IMR-90 (cell line): ENCODE measurements around the gene L3MBTL3. TPM values are rescaled to one million over a fixed set of nuclear protein-coding genes. Genes with fewer than 3 reads are reported as not detected.

Source experiments
- ATAC-seq: fragments of 200-7000 bp; cut with Tn5 transposase; 2 replicates; pipeline ENCODE4 v1.9.1; 2020; ENCODE audit warnings: low read depth, mild to moderate bottlenecking, moderate library complexity
- BruUV-seq: library from RNA; stranded (reverse); fragments of 400-500 nt; replicated peaks from 2 replicates; lab custom pipeline; 2021; lab: Mats Ljungman, UMichigan
- CTCF ChIA-PET: fragments of 300-600 bp; formaldehyde crosslinking; extraction: SDS; loops from one replicate; lab custom pipeline; 2021; ENCODE audit warnings: antibody characterized with exemption; lab: Yijun Ruan, JAX
- POLR2A ChIA-PET: fragments of 300-600 bp; sonication (Branson Sonifier 250); formaldehyde crosslinking; loops from one replicate; lab custom pipeline; 2022; ENCODE audit warnings: antibody characterized with exemption; ENCODE audit not compliant: unreplicated experiment; lab: Charles Lee
- DNase-seq: peaks from one replicate; pipeline ENCODE4 v3.0.0; 2013
- H2AFZ ChIP-seq: replicated peaks from 2 replicates; pipeline ENCODE3; 2013; ENCODE audit warnings: low read length, mild to moderate bottlenecking; ENCODE audit not compliant: poor library complexity
- H2AK5ac ChIP-seq: 2 replicates; pipeline ENCODE4 v1.6.1; 2013; ENCODE audit warnings: low read depth, low read length, inconsistent platforms
- H2AK9ac ChIP-seq: replicated peaks from 2 replicates; pipeline ENCODE3; 2013; ENCODE audit warnings: mild to moderate bottlenecking, low read depth, low read length, moderate library complexity; ENCODE audit not compliant: poor library complexity
- H2BK120ac ChIP-seq: 2 replicates; pipeline ENCODE4 v1.6.1; 2013; ENCODE audit warnings: low read depth, low read length, inconsistent platforms
- H2BK15ac ChIP-seq: 3 replicates; pipeline ENCODE4 v1.6.1; 2013; ENCODE audit warnings: low read depth, low read length, inconsistent platforms
- H2BK20ac ChIP-seq: 2 replicates; pipeline ENCODE4 v1.6.1; 2013; ENCODE audit warnings: low read depth, mild to moderate bottlenecking, inconsistent platforms, low read length, moderate library complexity
- H2BK5ac ChIP-seq: 2 replicates; pipeline ENCODE4 v1.6.1; 2013; ENCODE audit warnings: mild to moderate bottlenecking, low read depth, low read length, inconsistent platforms; ENCODE audit not compliant: poor library complexity, severe bottlenecking
- H3K14ac ChIP-seq: replicated peaks from 2 replicates; pipeline ENCODE4 v1.6.1; 2013; ENCODE audit warnings: low read depth, low read length, inconsistent platforms
- H3K18ac ChIP-seq: 2 replicates; pipeline ENCODE4 v1.6.1; 2013; ENCODE audit warnings: low read depth, low read length, control low read depth
- H3K23ac ChIP-seq: 2 replicates; pipeline ENCODE4 v1.6.1; 2013; ENCODE audit warnings: low read depth, low read length, inconsistent platforms
- H3K27ac ChIP-seq: 2 replicates; pipeline ENCODE4 v1.5.1; 2013; ENCODE audit warnings: mild to moderate bottlenecking, control low read depth, low read length; ENCODE audit not compliant: insufficient read depth
- H3K27me3 ChIP-seq: 2 replicates; pipeline ENCODE4 v1.6.1; 2013; ENCODE audit warnings: low read length; ENCODE audit not compliant: control insufficient read depth, insufficient read depth
- H3K36me3 ChIP-seq: 2 replicates; pipeline ENCODE4 v1.6.1; 2013; ENCODE audit warnings: low read length, mixed read lengths; ENCODE audit not compliant: control insufficient read depth, insufficient read depth
- H3K4ac ChIP-seq: 2 replicates; pipeline ENCODE4 v1.6.1; 2013; ENCODE audit warnings: low read depth, low read length, inconsistent platforms
- H3K4me1 ChIP-seq: 2 replicates; pipeline ENCODE4 v1.6.1; 2013; ENCODE audit warnings: low read length, mixed read lengths; ENCODE audit not compliant: control insufficient read depth, insufficient read depth
- H3K4me2 ChIP-seq: 2 replicates; pipeline ENCODE4 v1.6.1; 2013; ENCODE audit warnings: low read depth, mild to moderate bottlenecking, control low read depth, low read length, moderate library complexity
- H3K4me3 ChIP-seq: 2 replicates; pipeline ENCODE4 v1.5.1; 2013; ENCODE audit warnings: low read depth, mild to moderate bottlenecking, control low read depth, low read length, moderate library complexity; ENCODE audit not compliant: insufficient read depth
- H3K56ac ChIP-seq: 2 replicates; pipeline ENCODE4 v1.6.1; 2013; ENCODE audit warnings: low read length, inconsistent platforms; ENCODE audit not compliant: insufficient read depth; ENCODE audit errors: extremely low read depth
- H3K79me1 ChIP-seq, 2 experiments: 2 replicates each; pipeline ENCODE4 v1.6.1; 2013; ENCODE audit warnings: low read length in 2 of 2, inconsistent platforms in 1 of 2, low read depth in 1 of 2
- H3K9ac ChIP-seq: 2 replicates; pipeline ENCODE4 v1.6.1; 2013; ENCODE audit warnings: low read depth, low read length, control low read depth
- H3K9me1 ChIP-seq: 2 replicates; pipeline ENCODE4 v1.6.1; 2013; ENCODE audit warnings: low read length, inconsistent platforms; ENCODE audit not compliant: insufficient read depth
- H3K9me3 ChIP-seq: 2 replicates; pipeline ENCODE4 v1.6.1; 2013; ENCODE audit warnings: low read length; ENCODE audit not compliant: control insufficient read depth, insufficient read depth
- H4K20me1 ChIP-seq: 2 replicates; pipeline ENCODE4 v1.6.1; 2013; ENCODE audit warnings: low read length, inconsistent platforms; ENCODE audit not compliant: insufficient read depth
- H4K5ac ChIP-seq: 2 replicates; pipeline ENCODE4 v1.6.1; 2013; ENCODE audit warnings: mild to moderate bottlenecking, low read depth, low read length, control low read depth
- H4K8ac ChIP-seq, 2 experiments: 2 replicates each; pipeline ENCODE4 v1.6.1; 2013; ENCODE audit warnings: low read depth in 2 of 2, low read length in 2 of 2, control low read depth in 1 of 2, inconsistent platforms in 1 of 2
- H4K91ac ChIP-seq: 2 replicates; pipeline ENCODE4 v1.6.1; 2013; ENCODE audit warnings: low read depth, low read length, inconsistent platforms; ENCODE audit not compliant: insufficient read depth
- POLR2A ChIP-seq: IDR thresholded peaks from 2 replicates; pipeline ENCODE4 v1.6.1; 2012; ENCODE audit warnings: mild to moderate bottlenecking, low read depth, low read length
- RAD21 ChIP-seq: IDR thresholded peaks from 2 replicates; pipeline ENCODE4 v1.6.1; 2012; ENCODE audit warnings: low read length, improper control_type of control experiment
- RCOR1 ChIP-seq: IDR thresholded peaks from 2 replicates; pipeline ENCODE4 v1.6.1; 2012; ENCODE audit warnings: mild to moderate bottlenecking, low read length, improper control_type of control experiment; ENCODE audit not compliant: insufficient replicate concordance
- WGBS, 2 experiments: methylation state at CpG; one replicate each; pipeline versions ENCODE4 v1.1.5 to v1.1.7; 2013; ENCODE audit warnings: missing lambda C conversion rate in 2 of 2; ENCODE audit not compliant: insufficient read length in 1 of 2; ENCODE audit errors: extremely low coverage in 2 of 2; 5-methylcytosine and 5-hydroxymethylcytosine counted together
- dilution Hi-C: fragments of 300-500 bp; cut with HindIII; formaldehyde crosslinking; loops from one replicate; pipeline ENCODE4 v1.14.3; 2018; ENCODE audit warnings: low sequenced_read_pairs; ENCODE audit not compliant: unreplicated experiment
- in situ Hi-C: fragments of 300-500 bp; cut with MboI; formaldehyde crosslinking; loops from 3 replicates; pipeline ENCODE4 v1.14.3; 2019; ENCODE audit warnings: low sequenced_read_pairs, inconsistent platforms, mixed read lengths
- intact Hi-C: fragments of 100-400 bp; cut with micrococcal nuclease; formaldehyde crosslinking; loops from 2 replicates; pipeline ENCODE4 v1.10.0; 2022
- polyA plus RNA-seq, 3 experiments: library from polyadenylated mRNA; depleted of rRNA; stranded (reverse); fragments of >200 nt; gene quantifications; 2 replicates each; pipeline ENCODE4 v1.2.3, GENCODE V29; 2012; ENCODE audit warnings: low replicate concordance in 1 of 3
- total RNA-seq: library from RNA; depleted of rRNA; stranded (reverse); fragments of >200 nt; gene quantifications from 2 replicates; pipeline ENCODE4 v1.2.3, GENCODE V29; 2012
- TF ChIP-seq, protein P1 (sequence below): fragments of 150-350 bp; IDR thresholded peaks from 2 replicates; pipeline ENCODE4 v1.6.1; 2016; ENCODE audit warnings: low read depth, mild to moderate bottlenecking, low read length, moderate library complexity, borderline replicate concordance

L3MBTL3 gene
- total and polyA plus RNA-seq, 2 of the 4 experiments (the other 2 are of a cell fraction): 7.2 to 10.9 TPM

DNA sequence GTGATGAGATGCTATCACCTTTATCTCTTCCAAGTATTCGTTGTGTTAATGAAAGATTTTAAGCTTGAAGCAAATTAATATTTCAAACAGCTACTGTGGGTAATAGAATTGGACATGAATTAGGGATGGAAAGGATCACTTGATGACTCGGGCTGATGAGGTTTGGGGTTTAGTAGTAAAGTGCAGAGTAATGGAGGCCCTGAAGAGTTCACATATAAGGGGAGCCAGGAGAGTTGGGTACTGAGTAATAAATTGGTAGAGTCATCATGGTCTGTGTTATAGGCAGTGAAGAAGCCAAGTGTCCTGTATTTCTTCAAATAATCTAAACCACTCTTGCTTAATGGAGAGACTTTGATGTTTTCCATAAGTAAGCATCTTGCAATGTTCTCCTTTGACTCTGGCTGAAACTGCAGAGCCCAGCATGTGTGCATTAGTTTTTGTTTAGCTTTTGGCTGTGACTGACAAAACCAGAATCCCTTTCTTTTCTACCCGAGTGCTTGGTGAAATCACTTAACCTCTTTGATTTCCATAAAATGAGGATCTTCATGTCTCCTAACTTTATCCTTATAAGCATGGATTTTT lies 57.6 kb downstream of the L3MBTL3 start:
- no peak overlapping the region for H2BK15ac ChIP-seq
- peak; percentile 8 for DNase-seq
- ChIA-PET CTCF (interaction anchor here (0.6 to 0.9 kb wide), 2 partner anchors 17 to 207 kb away, joined by 3 to 4 read pairs; no protein-coding TSS in a partner anchor), POLR2A (interaction anchor here (0.6 kb wide), 1 partner anchor 74 kb away, joined by 3 read pairs; no protein-coding TSS in a partner anchor)
- no peak overlapping the region for H2AFZ ChIP-seq
- no peak overlapping the region for H2BK5ac ChIP-seq
- H4K91ac ChIP-seq: no peak overlapping the region
- peaks cover 4% of the 10 kb centered on the region; the same call in 1 of the 2 replicates for H3K36me3 ChIP-seq
- dilution Hi-C loops (no loop called here), in situ Hi-C loops (no loop called here), intact Hi-C loops (loop anchor here (5.0 kb wide), 1 partner anchor 206 kb away; no protein-coding TSS in a partner anchor)
- H2AK5ac ChIP-seq: no peak overlapping the region
- no peaks in the 10 kb centered on the region for H4K20me1 ChIP-seq
- no peak overlapping the region for H3K4me3 ChIP-seq
- peaks cover 2% of the 10 kb centered on the region; the same call in 1 of the 2 replicates for H3K4me1 ChIP-seq
- H3K4me2 ChIP-seq: no peak overlapping the region
- BruUV-seq: no TSS peak
- no peak overlapping the region for H2BK120ac ChIP-seq
- H3K9ac ChIP-seq: no peak overlapping the region
- H3K9me3 ChIP-seq: no peaks in the 10 kb centered on the region
- H4K5ac ChIP-seq: no peak overlapping the region
- H2BK20ac ChIP-seq: no peak overlapping the region
- no peak overlapping the region for H2AK9ac ChIP-seq
- H3K56ac ChIP-seq: no peak overlapping the region
- H3K27me3 ChIP-seq: no peaks in the 10 kb centered on the region
- no peaks in the 10 kb centered on the region for H3K9me1 ChIP-seq
- no peak for TF ChIP-seq POLR2A
- TF ChIP-seq, protein P1, sequence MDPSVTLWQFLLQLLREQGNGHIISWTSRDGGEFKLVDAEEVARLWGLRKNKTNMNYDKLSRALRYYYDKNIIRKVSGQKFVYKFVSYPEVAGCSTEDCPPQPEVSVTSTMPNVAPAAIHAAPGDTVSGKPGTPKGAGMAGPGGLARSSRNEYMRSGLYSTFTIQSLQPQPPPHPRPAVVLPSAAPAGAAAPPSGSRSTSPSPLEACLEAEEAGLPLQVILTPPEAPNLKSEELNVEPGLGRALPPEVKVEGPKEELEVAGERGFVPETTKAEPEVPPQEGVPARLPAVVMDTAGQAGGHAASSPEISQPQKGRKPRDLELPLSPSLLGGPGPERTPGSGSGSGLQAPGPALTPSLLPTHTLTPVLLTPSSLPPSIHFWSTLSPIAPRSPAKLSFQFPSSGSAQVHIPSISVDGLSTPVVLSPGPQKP: no peak
- TF ChIP-seq RAD21: no peak
- no peak for TF ChIP-seq RCOR1
- H3K79me1 ChIP-seq: no peaks in the 10 kb centered on the region; a peak in 2 of 4 replicates
- no peak overlapping the region for H3K27ac ChIP-seq
- WGBS, 2 experiments: no CpG with 5 or more reads among the region's 3 CpGs
- no peak overlapping the region for H3K4ac ChIP-seq
- H3K14ac ChIP-seq: no peak overlapping the region
- no peak overlapping the region for H3K23ac ChIP-seq
- peak; percentile 14; the same call in 1 of the 2 replicates for ATAC-seq
- no peak overlapping the region for H4K8ac ChIP-seq
- no peak overlapping the region for H3K18ac ChIP-seq
